HEK293 (cell line): ENCODE results near the gene NCKAP1.

Experiments used
- BCL11B ChIP-seq: fragments of 450-650 bp; formaldehyde crosslinking; IDR thresholded peaks from 2 replicates; pipeline ENCODE4 v1.5.1; 2016; ENCODE audit warnings: low read depth, missing biosample characterization, missing genetic modification characterization
- FEZF1 ChIP-seq: fragments of 450-650 bp; formaldehyde crosslinking; IDR thresholded peaks from 2 replicates; pipeline ENCODE4 v1.5.1; 2016; ENCODE audit warnings: missing biosample characterization, missing genetic modification characterization
- HOXC10 ChIP-seq: sonication (generic); formaldehyde crosslinking; IDR thresholded peaks from 2 replicates; pipeline ENCODE4 v1.8.1; 2023; ENCODE audit warnings: mild to moderate bottlenecking, missing genetic modification reagents
- KLF10 ChIP-seq: fragments of 450-650 bp; IDR thresholded peaks from 2 replicates; pipeline ENCODE4 v1.5.1; 2018; ENCODE audit warnings: missing biosample characterization, mild to moderate bottlenecking, missing genetic modification characterization
- MZF1 ChIP-seq: fragments of 450-650 bp; formaldehyde crosslinking; IDR thresholded peaks from 2 replicates; pipeline ENCODE4 v1.5.1; 2017; ENCODE audit warnings: missing biosample characterization, missing genetic modification characterization, borderline replicate concordance
- PATZ1 ChIP-seq: fragments of 450-650 bp; formaldehyde crosslinking; IDR thresholded peaks from 2 replicates; pipeline ENCODE4 v1.5.1; 2016; ENCODE audit warnings: missing biosample characterization, missing genetic modification characterization
- PRDM1 ChIP-seq: fragments of 450-650 bp; formaldehyde crosslinking; IDR thresholded peaks from 2 replicates; pipeline ENCODE4; 2016; ENCODE audit warnings: missing biosample characterization, missing genetic modification characterization
- PRDM4 ChIP-seq: fragments of 450-650 bp; formaldehyde crosslinking; IDR thresholded peaks from 2 replicates; pipeline ENCODE4 v1.5.1; 2017; ENCODE audit warnings: missing biosample characterization, missing genetic modification characterization
- SCRT1 ChIP-seq: fragments of 450-650 bp; formaldehyde crosslinking; IDR thresholded peaks from 2 replicates; pipeline ENCODE4 v1.5.1; 2016; ENCODE audit warnings: missing biosample characterization, missing genetic modification characterization, borderline replicate concordance
- SP7 ChIP-seq: fragments of 450-650 bp; formaldehyde crosslinking; IDR thresholded peaks from 2 replicates; pipeline ENCODE4 v1.5.1; 2016; ENCODE audit warnings: missing biosample characterization, missing genetic modification characterization
- TRIM28 ChIP-seq: IDR thresholded peaks from 2 replicates; pipeline ENCODE4 v1.6.1; 2011; ENCODE audit warnings: low read length, control low read depth, borderline replicate concordance
- ZBTB8A ChIP-seq: fragments of 450-650 bp; formaldehyde crosslinking; IDR thresholded peaks from 2 replicates; pipeline ENCODE4 v1.5.1; 2016; ENCODE audit warnings: missing biosample characterization, missing genetic modification characterization
- ZEB2 ChIP-seq: fragments of 450-650 bp; formaldehyde crosslinking; IDR thresholded peaks from 2 replicates; pipeline ENCODE4 v1.5.1; 2016; ENCODE audit warnings: missing biosample characterization, missing genetic modification characterization
- ZNF155 ChIP-seq: fragments of 450-650 bp; formaldehyde crosslinking; IDR thresholded peaks from 2 replicates; pipeline ENCODE4 v1.5.1; 2016; ENCODE audit warnings: missing biosample characterization, missing genetic modification characterization
- ZNF324 ChIP-seq: fragments of 450-650 bp; formaldehyde crosslinking; IDR thresholded peaks from 2 replicates; pipeline ENCODE4 v1.5.1; 2016; ENCODE audit warnings: missing biosample characterization, missing genetic modification characterization
- ZNF596 ChIP-seq: fragments of 450-650 bp; IDR thresholded peaks from 2 replicates; pipeline ENCODE4 v1.5.0; 2018; ENCODE audit warnings: missing biosample characterization, mild to moderate bottlenecking, missing genetic modification characterization, moderate library complexity
- ZNF843 ChIP-seq: fragments of 450-650 bp; formaldehyde crosslinking; IDR thresholded peaks from 2 replicates; pipeline ENCODE4 v1.5.1; 2016; ENCODE audit warnings: missing biosample characterization, missing genetic modification characterization
- TF ChIP-seq, protein P1 (sequence below): fragments of 450-650 bp; formaldehyde crosslinking; IDR thresholded peaks from 2 replicates; pipeline ENCODE4 v1.5.1; 2016; ENCODE audit warnings: missing biosample characterization, missing genetic modification characterization
- TF ChIP-seq, protein P2 (sequence below): fragments of 450-650 bp; formaldehyde crosslinking; IDR thresholded peaks from 2 replicates; pipeline ENCODE4 v1.5.1; 2016; ENCODE audit warnings: missing biosample characterization, missing genetic modification characterization
- TF ChIP-seq, protein P3 (sequence below): fragments of 450-650 bp; IDR thresholded peaks from 2 replicates; pipeline ENCODE4 v1.5.1; 2018; ENCODE audit warnings: missing biosample characterization, mild to moderate bottlenecking, missing genetic modification characterization
- TF ChIP-seq, protein P4 (sequence below): fragments of 450-650 bp; formaldehyde crosslinking; IDR thresholded peaks from 2 replicates; pipeline ENCODE4 v1.5.1; 2016; ENCODE audit warnings: missing biosample characterization, missing genetic modification characterization
- TF ChIP-seq, protein P5 (sequence below): fragments of 450-650 bp; formaldehyde crosslinking; conservative IDR thresholded peaks from 2 replicates; pipeline ENCODE4 v1.5.1; 2016; ENCODE audit warnings: low read depth, missing biosample characterization, missing genetic modification characterization
- TF ChIP-seq, protein P6 (sequence below): fragments of 450-650 bp; formaldehyde crosslinking; IDR thresholded peaks from 2 replicates; pipeline ENCODE4 v1.5.1; 2016; ENCODE audit warnings: missing biosample characterization, missing genetic modification characterization

The NCKAP1 gene

DNA sequence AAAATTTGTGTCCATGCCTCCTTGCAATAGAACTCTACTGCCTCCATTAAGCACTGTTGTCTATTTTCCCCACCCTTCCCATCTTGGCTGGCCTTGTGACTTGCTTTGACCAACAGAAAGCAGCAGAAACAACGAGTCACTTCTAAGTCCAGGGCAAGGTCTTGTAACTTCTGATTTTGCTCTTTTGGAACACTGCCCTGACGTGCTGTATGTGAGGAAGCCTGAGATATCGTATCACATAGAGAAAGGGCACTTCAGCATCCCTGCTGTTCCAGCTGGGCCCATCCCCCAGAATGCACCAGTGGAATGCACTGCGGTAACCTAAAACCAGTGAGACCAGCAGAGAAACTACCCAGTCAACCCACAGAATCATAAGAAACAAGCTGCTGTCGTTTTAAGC is 28.1 kb downstream of the NCKAP1 start (continued):
- TF ChIP-seq ZBTB8A (0 out of 2 replicates have a peak, but pooled peaks have one; percentile 29), ZNF324 (no peak), SCRT1 (peak; percentile 79), PATZ1 (tag by site-specific recombination) (peak; percentile 32; the same call in 1 of the 2 replicates), PRDM1 (tag by site-specific recombination) (peak; percentile 81), ZNF155 (no peak), HOXC10 (no peak), SP7 (tag by site-specific recombination) (0 out of 2 replicates have a peak, but pooled peaks have one; percentile 32), PRDM4 (0 out of 2 replicates have a peak, but pooled peaks have one; percentile 52), ZEB2 (0 out of 2 replicates have a peak, but pooled peaks have one; percentile 47), ZNF596 (tag by site-specific recombination) (no peak), FEZF1 (tag by site-specific recombination) (peak; percentile 77), BCL11B (tag by site-specific recombination) (no peak), KLF10 (peak; percentile 81), ZNF843 (tag by site-specific recombination) (0 out of 2 replicates have a peak, but pooled peaks have one; percentile 45), MZF1 (peak; percentile 64; the same call in 1 of the 2 replicates), TRIM28 (peak; percentile 96)
- TF ChIP-seq, protein P1, sequence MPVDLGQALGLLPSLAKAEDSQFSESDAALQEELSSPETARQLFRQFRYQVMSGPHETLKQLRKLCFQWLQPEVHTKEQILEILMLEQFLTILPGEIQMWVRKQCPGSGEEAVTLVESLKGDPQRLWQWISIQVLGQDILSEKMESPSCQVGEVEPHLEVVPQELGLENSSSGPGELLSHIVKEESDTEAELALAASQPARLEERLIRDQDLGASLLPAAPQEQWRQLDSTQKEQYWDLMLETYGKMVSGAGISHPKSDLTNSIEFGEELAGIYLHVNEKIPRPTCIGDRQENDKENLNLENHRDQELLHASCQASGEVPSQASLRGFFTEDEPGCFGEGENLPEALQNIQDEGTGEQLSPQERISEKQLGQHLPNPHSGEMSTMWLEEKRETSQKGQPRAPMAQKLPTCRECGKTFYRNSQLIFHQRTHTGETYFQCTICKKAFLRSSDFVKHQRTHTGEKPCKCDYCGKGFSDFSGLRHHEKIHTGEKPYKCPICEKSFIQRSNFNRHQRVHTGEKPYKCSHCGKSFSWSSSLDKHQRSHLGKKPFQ (tag by site-specific recombination), result 0 out of 2 replicates have a peak, but pooled peaks have one; percentile 36
- TF ChIP-seq, protein P2, sequence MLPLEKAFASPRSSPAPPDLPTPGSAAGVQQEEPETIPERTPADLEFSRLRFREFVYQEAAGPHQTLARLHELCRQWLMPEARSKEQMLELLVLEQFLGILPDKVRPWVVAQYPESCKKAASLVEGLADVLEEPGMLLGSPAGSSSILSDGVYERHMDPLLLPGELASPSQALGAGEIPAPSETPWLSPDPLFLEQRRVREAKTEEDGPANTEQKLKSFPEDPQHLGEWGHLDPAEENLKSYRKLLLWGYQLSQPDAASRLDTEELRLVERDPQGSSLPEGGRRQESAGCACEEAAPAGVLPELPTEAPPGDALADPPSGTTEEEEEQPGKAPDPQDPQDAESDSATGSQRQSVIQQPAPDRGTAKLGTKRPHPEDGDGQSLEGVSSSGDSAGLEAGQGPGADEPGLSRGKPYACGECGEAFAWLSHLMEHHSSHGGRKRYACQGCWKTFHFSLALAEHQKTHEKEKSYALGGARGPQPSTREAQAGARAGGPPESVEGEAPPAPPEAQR (tag by site-specific recombination), result no peak
- TF ChIP-seq, protein P3, sequence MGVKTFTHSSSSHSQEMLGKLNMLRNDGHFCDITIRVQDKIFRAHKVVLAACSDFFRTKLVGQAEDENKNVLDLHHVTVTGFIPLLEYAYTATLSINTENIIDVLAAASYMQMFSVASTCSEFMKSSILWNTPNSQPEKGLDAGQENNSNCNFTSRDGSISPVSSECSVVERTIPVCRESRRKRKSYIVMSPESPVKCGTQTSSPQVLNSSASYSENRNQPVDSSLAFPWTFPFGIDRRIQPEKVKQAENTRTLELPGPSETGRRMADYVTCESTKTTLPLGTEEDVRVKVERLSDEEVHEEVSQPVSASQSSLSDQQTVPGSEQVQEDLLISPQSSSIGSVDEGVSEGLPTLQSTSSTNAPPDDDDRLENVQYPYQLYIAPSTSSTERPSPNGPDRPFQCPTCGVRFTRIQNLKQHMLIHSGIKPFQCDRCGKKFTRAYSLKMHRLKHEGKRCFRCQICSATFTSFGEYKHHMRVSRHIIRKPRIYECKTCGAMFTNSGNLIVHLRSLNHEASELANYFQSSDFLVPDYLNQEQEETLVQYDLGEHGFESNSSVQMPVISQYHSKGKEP (tag by site-specific recombination), result peak; percentile 88
- TF ChIP-seq, protein P4, sequence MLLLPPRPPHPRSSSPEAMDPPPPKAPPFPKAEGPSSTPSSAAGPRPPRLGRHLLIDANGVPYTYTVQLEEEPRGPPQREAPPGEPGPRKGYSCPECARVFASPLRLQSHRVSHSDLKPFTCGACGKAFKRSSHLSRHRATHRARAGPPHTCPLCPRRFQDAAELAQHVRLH, result 0 out of 2 replicates have a peak, but pooled peaks have one; percentile 39
- TF ChIP-seq, protein P5, sequence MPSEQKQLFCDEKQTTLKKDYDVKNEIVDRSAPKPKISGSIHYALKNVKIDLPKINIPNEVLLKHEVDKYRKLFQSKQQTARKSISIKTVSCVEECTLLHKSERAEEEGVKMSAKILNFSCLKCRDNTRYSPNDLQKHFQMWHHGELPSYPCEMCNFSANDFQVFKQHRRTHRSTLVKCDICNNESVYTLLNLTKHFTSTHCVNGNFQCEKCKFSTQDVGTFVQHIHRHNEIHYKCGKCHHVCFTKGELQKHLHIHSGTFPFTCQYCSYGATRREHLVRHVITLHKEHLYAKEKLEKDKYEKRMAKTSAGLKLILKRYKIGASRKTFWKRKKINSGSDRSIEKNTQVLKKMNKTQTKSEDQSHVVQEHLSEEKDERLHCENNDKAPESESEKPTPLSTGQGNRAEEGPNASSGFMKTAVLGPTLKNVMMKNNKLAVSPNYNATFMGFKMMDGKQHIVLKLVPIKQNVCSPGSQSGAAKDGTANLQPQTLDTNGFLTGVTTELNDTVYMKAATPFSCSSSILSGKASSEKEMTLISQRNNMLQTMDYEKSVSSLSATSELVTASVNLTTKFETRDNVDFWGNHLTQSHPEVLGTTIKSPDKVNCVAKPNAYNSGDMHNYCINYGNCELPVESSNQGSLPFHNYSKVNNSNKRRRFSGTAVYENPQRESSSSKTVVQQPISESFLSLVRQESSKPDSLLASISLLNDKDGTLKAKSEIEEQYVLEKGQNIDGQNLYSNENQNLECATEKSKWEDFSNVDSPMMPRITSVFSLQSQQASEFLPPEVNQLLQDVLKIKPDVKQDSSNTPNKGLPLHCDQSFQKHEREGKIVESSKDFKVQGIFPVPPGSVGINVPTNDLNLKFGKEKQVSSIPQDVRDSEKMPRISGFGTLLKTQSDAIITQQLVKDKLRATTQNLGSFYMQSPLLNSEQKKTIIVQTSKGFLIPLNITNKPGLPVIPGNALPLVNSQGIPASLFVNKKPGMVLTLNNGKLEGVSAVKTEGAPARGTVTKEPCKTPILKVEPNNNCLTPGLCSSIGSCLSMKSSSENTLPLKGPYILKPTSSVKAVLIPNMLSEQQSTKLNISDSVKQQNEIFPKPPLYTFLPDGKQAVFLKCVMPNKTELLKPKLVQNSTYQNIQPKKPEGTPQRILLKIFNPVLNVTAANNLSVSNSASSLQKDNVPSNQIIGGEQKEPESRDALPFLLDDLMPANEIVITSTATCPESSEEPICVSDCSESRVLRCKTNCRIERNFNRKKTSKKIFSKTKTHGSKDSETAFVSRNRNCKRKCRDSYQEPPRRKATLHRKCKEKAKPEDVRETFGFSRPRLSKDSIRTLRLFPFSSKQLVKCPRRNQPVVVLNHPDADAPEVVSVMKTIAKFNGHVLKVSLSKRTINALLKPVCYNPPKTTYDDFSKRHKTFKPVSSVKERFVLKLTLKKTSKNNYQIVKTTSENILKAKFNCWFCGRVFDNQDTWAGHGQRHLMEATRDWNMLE (tag by site-specific recombination), result no peak
- TF ChIP-seq, protein P6, sequence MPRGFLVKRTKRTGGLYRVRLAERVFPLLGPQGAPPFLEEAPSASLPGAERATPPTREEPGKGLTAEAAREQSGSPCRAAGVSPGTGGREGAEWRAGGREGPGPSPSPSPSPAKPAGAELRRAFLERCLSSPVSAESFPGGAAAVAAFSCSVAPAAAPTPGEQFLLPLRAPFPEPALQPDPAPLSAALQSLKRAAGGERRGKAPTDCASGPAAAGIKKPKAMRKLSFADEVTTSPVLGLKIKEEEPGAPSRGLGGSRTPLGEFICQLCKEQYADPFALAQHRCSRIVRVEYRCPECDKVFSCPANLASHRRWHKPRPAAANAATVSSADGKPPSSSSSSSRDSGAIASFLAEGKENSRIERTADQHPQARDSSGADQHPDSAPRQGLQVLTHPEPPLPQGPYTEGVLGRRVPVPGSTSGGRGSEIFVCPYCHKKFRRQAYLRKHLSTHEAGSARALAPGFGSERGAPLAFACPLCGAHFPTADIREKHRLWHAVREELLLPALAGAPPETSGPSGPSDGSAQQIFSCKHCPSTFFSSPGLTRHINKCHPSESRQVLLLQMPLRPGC, result peak; percentile 82
